Stomach smooth muscle (tissue), 2 donors: ENCODE data around the gene ARHGAP1.

ENCODE experiments used
- H3K27ac ChIP-seq: one replicate; pipeline ENCODE4 v1.7.0; 2013; ENCODE audit warnings: mild to moderate bottlenecking, low read length, inconsistent platforms
- H3K27me3 ChIP-seq, 2 donors: one replicate each; pipeline ENCODE4 v1.7.0; 2013; ENCODE audit warnings: low read length in 2 of 2; ENCODE audit not compliant: insufficient read depth in 2 of 2, control insufficient read depth in 1 of 2
- H3K36me3 ChIP-seq, 2 donors: one replicate each; pipeline ENCODE4 v1.7.0; 2013; ENCODE audit warnings: low read length in 2 of 2; ENCODE audit not compliant: control insufficient read depth in 2 of 2, insufficient read depth in 2 of 2
- H3K4me1 ChIP-seq: one replicate; pipeline ENCODE4 v1.7.0; 2013; ENCODE audit warnings: low read length; ENCODE audit not compliant: control insufficient read depth, insufficient read depth
- H3K4me3 ChIP-seq, 2 donors: one replicate each; pipeline ENCODE4 v1.7.0; 2013; ENCODE audit warnings: low read length in 2 of 2
- H3K9ac ChIP-seq, 2 donors: one replicate each; pipeline ENCODE4 v1.7.0; 2013; ENCODE audit warnings: low read length in 2 of 2, mild to moderate bottlenecking in 1 of 2
- H3K9me3 ChIP-seq, 2 donors: one replicate each; pipeline ENCODE4 v1.7.0; 2013; ENCODE audit warnings: low read length in 2 of 2; ENCODE audit not compliant: control insufficient read depth in 2 of 2
- donor health status: healthy.
- donor health status: Pancreatic carcinoma.

The ARHGAP1 gene

GRCh38 chr11:46640036-46640788 lies 60.2 kb downstream of the ARHGAP1 start:
- Histone ChIP-seq H3K9me3 (no peaks in the 10 kb centered on the region), H3K9ac (no peak overlapping the region), H3K36me3 (peaks cover 4 to 7% of the 10 kb centered on the region in 2 donors), H3K27ac (no peak overlapping the region), H3K27me3 (no peaks in the 10 kb centered on the region), H3K4me3 (no peak overlapping the region), H3K4me1 (no peaks in the 10 kb centered on the region)

- Histone ChIP-seq H3K9ac (no peak overlapping the region), H3K9me3 (no peaks in the 10 kb centered on the region), H3K4me1 (no peaks in the 10 kb centered on the region), H3K4me3 (no peak overlapping the region), H3K36me3 (peaks cover 4 to 5% of the 10 kb centered on the region in 2 donors), H3K27me3 (no peaks in the 10 kb centered on the region), H3K27ac (no peak overlapping the region)
Measured at GRCh38 chr11:46639197-46639839, 61.1 kb downstream of the ARHGAP1 start.

GRCh38 chr11:46637546-46637945 lies 62.9 kb downstream of the ARHGAP1 start:
- no peaks in the 10 kb centered on the region for H3K27me3 ChIP-seq
- H3K4me3 ChIP-seq = no peak overlapping the region
- peaks cover under 1 to 4% of the 10 kb centered on the region in 2 donors for H3K36me3 ChIP-seq
- H3K4me1 ChIP-seq = no peaks in the 10 kb centered on the region
- no peak overlapping the region for H3K27ac ChIP-seq
- no peaks in the 10 kb centered on the region for H3K9me3 ChIP-seq
- H3K9ac ChIP-seq = no peak overlapping the region

GRCh38 chr11:46635557-46636139 lies 64.8 kb downstream of the ARHGAP1 start:
- Histone ChIP-seq H3K27me3 (no peaks in the 10 kb centered on the region), H3K4me1 (no peaks in the 10 kb centered on the region), H3K4me3 (no peak overlapping the region), H3K27ac (no peak overlapping the region), H3K36me3 (peaks cover 0 to 14% of the 10 kb centered on the region in 2 donors), H3K9ac (no peak overlapping the region), H3K9me3 (no peaks in the 10 kb centered on the region)

- no peak overlapping the region for H3K27ac ChIP-seq
- no peaks in the 10 kb centered on the region for H3K27me3 ChIP-seq
- peaks cover 8 to 14% of the 10 kb centered on the region in 2 donors for H3K36me3 ChIP-seq
- H3K9ac ChIP-seq = no peak overlapping the region
- H3K4me1 ChIP-seq = no peaks in the 10 kb centered on the region
- no peaks in the 10 kb centered on the region for H3K9me3 ChIP-seq
- H3K4me3 ChIP-seq = no peak overlapping the region
Measured at GRCh38 chr11:46633291-46634217, 66.9 kb downstream of the ARHGAP1 start.

GRCh38 chr11:46632502-46632901 lies 67.9 kb downstream of the ARHGAP1 start:
- no peaks in the 10 kb centered on the region for H3K4me1 ChIP-seq
- no peaks in the 10 kb centered on the region for H3K27me3 ChIP-seq
- no peak overlapping the region for H3K9ac ChIP-seq
- no peak overlapping the region for H3K4me3 ChIP-seq
- no peaks in the 10 kb centered on the region for H3K9me3 ChIP-seq
- H3K27ac ChIP-seq = no peak overlapping the region
- H3K36me3 ChIP-seq = peaks cover 8 to 14% of the 10 kb centered on the region in 2 donors

GRCh38 chr11:46631676-46632075 lies 68.7 kb downstream of the ARHGAP1 start:
- H3K4me1 ChIP-seq = no peaks in the 10 kb centered on the region
- no peak overlapping the region for H3K4me3 ChIP-seq
- no peaks in the 10 kb centered on the region for H3K27me3 ChIP-seq
- H3K9me3 ChIP-seq = no peaks in the 10 kb centered on the region
- H3K27ac ChIP-seq = no peak overlapping the region
- H3K36me3 ChIP-seq = peaks cover 8 to 9% of the 10 kb centered on the region in 2 donors
- H3K9ac ChIP-seq = no peak overlapping the region

- Histone ChIP-seq H3K4me3 (no peak overlapping the region), H3K9me3 (no peaks in the 10 kb centered on the region), H3K9ac (no peak overlapping the region), H3K27ac (no peak overlapping the region), H3K36me3 (peaks cover 14 to 15% of the 10 kb centered on the region in 2 donors), H3K4me1 (no peaks in the 10 kb centered on the region), H3K27me3 (no peaks in the 10 kb centered on the region)
Measured at GRCh38 chr11:46630237-46630636, 70.2 kb downstream of the ARHGAP1 start.

- no peak overlapping the region for H3K4me3 ChIP-seq
- H3K36me3 ChIP-seq = peaks cover 14 to 17% of the 10 kb centered on the region in 2 donors
- no peaks in the 10 kb centered on the region for H3K27me3 ChIP-seq
- no peak overlapping the region for H3K27ac ChIP-seq
- no peaks in the 10 kb centered on the region for H3K9me3 ChIP-seq
- no peak overlapping the region for H3K9ac ChIP-seq
- no peaks in the 10 kb centered on the region for H3K4me1 ChIP-seq
Measured at GRCh38 chr11:46628961-46629360, 71.5 kb downstream of the ARHGAP1 start.
